ENCODE data around the gene HLA-DQB1.
"Not testable (repeated sequence)": the region's sequence is repeated elsewhere in the genome, so short reads cannot be mapped to it uniquely, and the experiment has no call there.

The HLA-DQB1 gene

DNA sequence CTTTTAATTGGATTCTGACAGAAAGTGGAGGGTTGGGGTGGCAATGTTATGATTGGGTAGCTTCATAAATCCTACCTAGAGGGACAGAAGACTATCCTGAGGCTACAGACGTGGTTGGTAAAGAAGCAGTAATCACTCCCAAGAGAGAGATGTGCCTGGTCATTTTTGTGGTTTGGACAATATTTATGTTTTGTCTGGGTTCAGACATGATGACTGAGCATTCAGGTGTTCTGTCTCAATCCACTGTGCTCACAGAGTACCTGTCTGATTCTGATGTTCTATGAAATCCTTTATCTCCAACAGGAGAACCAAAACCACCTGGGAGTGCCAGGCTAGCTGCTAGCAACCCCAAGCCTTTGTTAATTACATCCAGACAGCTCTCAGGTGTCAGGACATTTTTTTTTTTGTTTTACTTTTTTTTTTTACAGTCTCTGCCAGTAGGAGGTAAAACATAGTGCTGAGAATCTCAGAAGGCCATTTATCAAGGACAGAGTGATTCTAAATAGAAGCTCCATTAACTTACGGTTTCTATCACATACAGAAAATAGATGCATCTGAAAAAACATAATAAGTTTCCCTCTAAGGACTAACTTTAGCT lies 30.8 kb downstream of the HLA-DQB1 start:
- Mint-ChIP-seq H3K36me3 (ENCODE audit: insufficient read depth) (peaks cover 14% of the 10 kb centered on the region), H3K4me1 (ENCODE audit: low read depth in 2 of 2) (peaks cover 7 to 21% of the 10 kb centered on the region in 2 donors), H3K4me3 (no peak overlapping the region), H3K27me3 (peaks cover 0 to 26% of the 10 kb centered on the region in 2 donors), H3K9me3 (no peaks in the 10 kb centered on the region), H3K27ac (no peak overlapping the region)
- DNase-seq, result no peak
- ATAC-seq (replicated peaks), result no peak

GRCh38 chr6:32629793-32630192 lies 36.7 kb downstream of the HLA-DQB1 start:
- H3K4me3 Mint-ChIP-seq, H3K27me3 Mint-ChIP-seq: not testable (repeated sequence)

GRCh38 chr6:32627831-32628230 lies 38.6 kb downstream of the HLA-DQB1 start:
- H3K36me3 Mint-ChIP-seq (ENCODE audit: insufficient read depth), result peaks cover 6% of the 10 kb centered on the region
- ATAC-seq (replicated peaks) (no peak), DNase-seq (peak in 2 of 3 experiments; percentile 42 to 69)
- H3K27me3 Mint-ChIP-seq, result no peaks in the 10 kb centered on the region
- H3K9me3 Mint-ChIP-seq, result no peaks in the 10 kb centered on the region
- peak overlapping the region; percentile 64 to 89 for H3K27ac Mint-ChIP-seq
- peaks cover 18 to 28% of the 10 kb centered on the region in 2 donors for H3K4me1 Mint-ChIP-seq (ENCODE audit: low read depth in 2 of 2)
- H3K4me3 Mint-ChIP-seq, result peak overlapping the region; percentile 17 to 53

More at GRCh38 chr6:32629793-32630192, 36.7 kb downstream of the HLA-DQB1 start:
- DNase-seq; H3K27ac Mint-ChIP-seq; H3K36me3 Mint-ChIP-seq (ENCODE audit: insufficient read depth); H3K9me3 Mint-ChIP-seq; ATAC-seq (replicated peaks): not testable (repeated sequence)
- peaks cover 11 to 12% of the 10 kb centered on the region in 2 donors for H3K4me1 Mint-ChIP-seq (ENCODE audit: low read depth in 2 of 2)

DNA sequence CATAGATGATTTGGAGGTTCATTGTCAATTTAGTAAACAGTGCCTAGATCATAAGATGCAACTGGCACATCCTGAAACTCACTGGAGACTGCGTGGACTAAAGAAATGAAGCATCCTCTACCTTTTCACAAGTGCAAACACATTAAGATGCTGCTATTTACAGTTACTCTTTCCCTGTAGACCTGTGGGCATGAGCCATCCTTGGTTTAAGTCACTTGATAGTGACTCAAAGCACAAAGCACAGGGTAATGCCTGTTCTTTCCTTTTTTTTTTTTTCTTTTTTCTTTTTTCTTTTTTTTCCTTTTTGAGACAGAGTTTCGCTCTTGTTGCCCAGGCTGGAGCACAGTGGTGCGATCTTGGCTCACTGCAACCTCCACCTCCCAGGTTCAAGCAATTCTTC lies 39.2 kb downstream of the HLA-DQB1 start:
- Mint-ChIP-seq H3K4me1 (ENCODE audit: low read depth in 2 of 2) (peaks cover 24 to 34% of the 10 kb centered on the region in 2 donors), H3K9me3 (no peaks in the 10 kb centered on the region), H3K27ac (peak overlapping the region; percentile 64 to 89), H3K4me3 (peak overlapping the region in 1 of 2 donors; percentile 17), H3K27me3 (no peaks in the 10 kb centered on the region), H3K36me3 (ENCODE audit: insufficient read depth) (peaks cover 10% of the 10 kb centered on the region)
- DNase-seq, result no peak
- no peak for ATAC-seq (replicated peaks)

GRCh38 chr6:32625137-32625536 lies 41.3 kb downstream of the HLA-DQB1 start:
- no peaks in the 10 kb centered on the region for H3K27me3 Mint-ChIP-seq
- H3K27ac Mint-ChIP-seq, result peak overlapping the region; percentile 42 to 74
- H3K4me3 Mint-ChIP-seq, result peak overlapping the region in 1 of 2 donors; percentile 2
- H3K9me3 Mint-ChIP-seq, result no peaks in the 10 kb centered on the region
- H3K36me3 Mint-ChIP-seq (ENCODE audit: insufficient read depth), result peaks cover 10% of the 10 kb centered on the region
- H3K4me1 Mint-ChIP-seq (ENCODE audit: low read depth in 2 of 2), result peaks cover 29 to 47% of the 10 kb centered on the region in 2 donors
- ATAC-seq (replicated peaks), result no peak
- DNase-seq, result no peak

DNA sequence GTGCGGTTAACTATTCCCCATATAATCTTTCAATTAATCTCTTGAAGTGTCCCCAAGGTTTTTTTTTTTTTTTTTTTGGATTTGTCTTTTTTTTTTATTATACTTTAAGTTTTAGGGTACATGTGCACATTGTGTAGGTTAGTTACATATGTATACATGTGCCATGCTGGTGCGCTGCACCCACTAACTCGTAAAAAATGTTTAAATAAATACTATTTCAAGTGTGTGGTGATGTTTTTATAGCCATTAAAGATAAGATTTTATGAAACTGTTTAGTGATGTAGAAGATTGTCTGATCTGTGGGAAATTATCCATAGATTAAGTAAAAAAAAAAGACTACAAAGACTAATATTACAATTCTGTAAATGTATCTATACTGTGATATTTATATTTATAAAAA lies 41.9 kb downstream of the HLA-DQB1 start:
- Mint-ChIP-seq H3K27ac (peak overlapping the region; percentile 97 to 98), H3K4me1 (ENCODE audit: low read depth in 2 of 2) (peaks cover 29 to 47% of the 10 kb centered on the region in 2 donors)

DNA sequence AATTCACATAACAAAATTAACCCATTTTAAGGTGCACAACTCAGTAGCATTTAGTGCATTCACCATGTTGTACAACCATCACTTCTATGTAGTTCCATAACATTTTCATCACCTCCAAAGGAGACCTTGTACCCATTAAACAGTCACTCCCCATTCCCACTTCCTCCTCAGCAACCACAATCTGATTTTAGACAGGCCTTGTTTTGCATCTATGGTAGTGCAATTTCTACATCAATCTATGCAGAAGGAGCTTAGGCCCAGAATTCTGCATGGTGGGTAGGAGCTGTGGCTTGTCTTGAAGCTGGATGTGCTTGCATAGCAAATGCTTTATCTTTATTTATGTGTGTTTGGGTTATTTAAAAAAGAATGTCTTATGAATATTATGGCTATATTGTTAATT lies 42.8 kb downstream of the HLA-DQB1 start:
- H3K4me1 Mint-ChIP-seq (ENCODE audit: low read depth in 2 of 2), result peaks cover 29 to 47% of the 10 kb centered on the region in 2 donors
- peak overlapping the region; percentile 97 to 98 for H3K27ac Mint-ChIP-seq
- DNase-seq (no peak), ATAC-seq (replicated peaks) (no peak)
- peaks cover 10% of the 10 kb centered on the region for H3K36me3 Mint-ChIP-seq (ENCODE audit: insufficient read depth)
- H3K27me3 Mint-ChIP-seq, result no peaks in the 10 kb centered on the region
- no peaks in the 10 kb centered on the region for H3K9me3 Mint-ChIP-seq
- H3K4me3 Mint-ChIP-seq, result peak overlapping the region in 1 of 2 donors; percentile 67

More for the DNA sequence above, 41.9 kb downstream of the HLA-DQB1 start:
- no peak for DNase-seq
- ATAC-seq (replicated peaks), result no peak
- peak overlapping the region in 1 of 2 donors; percentile 67 for H3K4me3 Mint-ChIP-seq
- no peaks in the 10 kb centered on the region for H3K9me3 Mint-ChIP-seq
- H3K27me3 Mint-ChIP-seq, result no peaks in the 10 kb centered on the region
- H3K36me3 Mint-ChIP-seq (ENCODE audit: insufficient read depth), result peaks cover 10% of the 10 kb centered on the region

DNA sequence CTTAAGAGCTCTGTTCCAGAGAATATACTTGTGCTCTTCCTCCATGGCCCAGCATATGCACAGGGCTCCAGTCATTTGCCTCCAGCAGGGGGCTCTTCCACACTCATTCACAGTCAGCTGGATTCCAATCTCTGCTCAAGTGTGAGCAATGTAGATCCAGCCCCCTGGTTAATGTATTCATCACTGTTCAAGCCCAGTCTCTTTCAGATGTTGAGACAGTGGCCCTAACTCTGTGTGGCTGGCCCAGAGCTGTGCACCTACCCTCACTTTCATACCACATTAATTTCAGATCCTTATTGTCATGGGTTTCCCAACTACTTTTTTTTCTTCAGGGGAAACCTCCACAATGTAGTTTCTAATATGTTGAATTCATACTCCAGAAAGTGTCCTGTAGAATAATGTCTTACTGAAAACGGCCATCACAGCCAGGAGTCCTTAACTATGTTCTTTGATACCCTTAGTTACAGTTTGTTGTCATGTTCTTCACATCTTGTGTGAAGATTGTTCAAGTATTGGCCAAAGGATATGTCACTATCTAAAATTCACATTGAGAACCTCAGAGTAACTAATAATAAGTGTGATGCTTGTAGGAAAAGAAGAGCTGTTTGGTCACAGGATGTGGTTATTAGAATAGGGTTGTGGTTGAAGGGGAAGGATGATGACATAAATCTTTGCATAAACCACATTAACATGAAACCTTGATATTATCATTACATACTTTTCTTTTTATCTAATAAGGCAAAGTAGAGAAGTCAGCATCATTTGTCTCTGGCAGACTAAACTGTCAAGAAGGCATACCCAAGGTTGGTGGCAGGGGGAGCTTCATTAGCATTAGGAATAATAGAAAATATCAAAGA lies 43.7 kb downstream of the HLA-DQB1 start:
- Mint-ChIP-seq H3K36me3 (ENCODE audit: insufficient read depth) (peaks cover 10% of the 10 kb centered on the region), H3K27ac (peak overlapping the region; percentile 97 to 98), H3K9me3 (no peaks in the 10 kb centered on the region), H3K4me3 (peak overlapping the region; percentile 61 to 67), H3K4me1 (ENCODE audit: low read depth in 2 of 2) (peaks cover 28 to 43% of the 10 kb centered on the region in 2 donors), H3K27me3 (no peaks in the 10 kb centered on the region)
- ATAC-seq (replicated peaks) (peak; percentile 87), DNase-seq (peak; percentile 49 to 68 (median 54))

DNA sequence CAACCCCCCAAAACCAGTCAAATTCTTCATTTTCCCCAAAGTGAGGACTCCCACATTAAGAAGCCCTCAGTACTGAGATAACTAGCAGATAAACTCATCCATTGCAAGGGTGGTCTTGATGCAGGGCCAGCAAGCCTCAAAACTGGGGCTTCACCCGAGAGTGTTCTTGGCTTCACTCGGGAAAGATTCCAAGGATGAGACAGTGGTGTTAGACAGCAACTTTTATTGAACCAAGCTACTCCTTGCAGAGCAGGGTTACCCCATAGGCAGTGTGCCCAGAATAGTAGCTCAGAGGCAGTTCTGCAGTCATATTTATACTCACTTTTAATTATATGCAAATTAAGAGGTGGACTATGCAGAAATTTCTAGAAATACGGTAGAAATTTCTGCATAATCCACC lies 45.1 kb downstream of the HLA-DQB1 start:
- Mint-ChIP-seq H3K4me3 (no peak overlapping the region), H3K36me3 (ENCODE audit: insufficient read depth) (peaks cover 7% of the 10 kb centered on the region), H3K9me3 (no peaks in the 10 kb centered on the region), H3K27ac (peak overlapping the region in 1 of 2 donors; percentile 97), H3K4me1 (ENCODE audit: low read depth in 2 of 2) (peaks cover 23 to 42% of the 10 kb centered on the region in 2 donors), H3K27me3 (no peaks in the 10 kb centered on the region)
- no peak for ATAC-seq (replicated peaks)
- no peak for DNase-seq

DNA sequence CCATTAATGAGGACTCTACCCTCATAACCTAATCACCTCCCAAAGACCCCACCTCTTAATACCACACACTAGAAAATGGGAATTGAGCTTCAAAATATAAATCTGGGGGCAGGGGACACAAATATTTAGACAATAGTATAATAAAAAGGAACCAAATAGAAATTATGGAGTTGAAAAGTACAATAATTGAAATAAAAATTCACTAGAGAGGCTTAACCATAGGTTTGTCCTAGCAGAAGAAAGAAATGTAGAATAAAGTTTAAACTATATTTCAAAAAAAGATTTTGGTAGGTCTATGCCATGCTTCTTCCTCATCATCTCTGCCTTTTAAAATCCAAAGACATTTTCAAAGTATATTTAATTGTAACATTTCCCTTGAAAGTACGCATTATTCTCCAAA lies 48.7 kb downstream of the HLA-DQB1 start:
- Mint-ChIP-seq H3K9me3 (no peaks in the 10 kb centered on the region), H3K4me3 (no peak overlapping the region), H3K27me3 (no peaks in the 10 kb centered on the region), H3K36me3 (ENCODE audit: insufficient read depth) (peaks cover 3% of the 10 kb centered on the region), H3K27ac (no peak overlapping the region), H3K4me1 (ENCODE audit: low read depth in 2 of 2) (peaks cover 12 to 21% of the 10 kb centered on the region in 2 donors)
- ATAC-seq (replicated peaks) (no peak), DNase-seq (no peak)

DNA sequence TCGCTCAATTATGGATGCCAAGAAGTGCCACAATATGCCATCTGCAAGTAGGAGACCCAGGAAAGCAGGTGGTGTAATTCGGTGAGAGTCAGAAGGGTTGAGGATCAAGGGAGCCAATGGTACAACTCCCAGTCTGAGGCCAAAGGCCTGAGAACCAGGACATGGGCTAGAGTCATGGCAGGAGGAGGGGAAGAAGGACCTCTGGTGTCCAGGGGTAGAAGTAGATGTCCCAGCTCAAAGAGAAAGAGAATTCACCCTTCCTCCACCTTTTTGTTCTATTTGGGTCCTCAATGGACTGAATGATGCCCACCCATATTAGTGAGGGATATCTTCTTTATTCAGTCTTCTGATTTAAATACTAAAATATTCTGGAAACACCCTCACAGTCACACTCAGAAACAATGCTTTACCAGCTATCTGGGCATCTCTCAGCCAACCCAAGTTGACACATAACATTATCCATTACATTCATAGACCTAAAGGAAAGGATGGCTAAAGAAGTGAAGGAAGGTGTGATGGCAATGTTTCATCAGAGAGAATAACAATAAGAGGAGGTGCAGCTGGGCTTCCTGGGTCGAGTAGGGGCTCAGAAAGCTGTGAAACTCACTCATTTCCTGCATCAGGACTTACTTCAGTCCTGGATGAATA lies 50.4 kb downstream of the HLA-DQB1 start:
- Mint-ChIP-seq H3K27ac (no peak overlapping the region), H3K4me1 (ENCODE audit: low read depth in 2 of 2) (peaks cover 3 to 6% of the 10 kb centered on the region in 2 donors), H3K27me3 (no peaks in the 10 kb centered on the region), H3K36me3 (ENCODE audit: insufficient read depth) (peaks cover 2% of the 10 kb centered on the region), H3K4me3 (no peak overlapping the region), H3K9me3 (no peaks in the 10 kb centered on the region)
- no peak for ATAC-seq (replicated peaks)
- DNase-seq, result no peak

DNA sequence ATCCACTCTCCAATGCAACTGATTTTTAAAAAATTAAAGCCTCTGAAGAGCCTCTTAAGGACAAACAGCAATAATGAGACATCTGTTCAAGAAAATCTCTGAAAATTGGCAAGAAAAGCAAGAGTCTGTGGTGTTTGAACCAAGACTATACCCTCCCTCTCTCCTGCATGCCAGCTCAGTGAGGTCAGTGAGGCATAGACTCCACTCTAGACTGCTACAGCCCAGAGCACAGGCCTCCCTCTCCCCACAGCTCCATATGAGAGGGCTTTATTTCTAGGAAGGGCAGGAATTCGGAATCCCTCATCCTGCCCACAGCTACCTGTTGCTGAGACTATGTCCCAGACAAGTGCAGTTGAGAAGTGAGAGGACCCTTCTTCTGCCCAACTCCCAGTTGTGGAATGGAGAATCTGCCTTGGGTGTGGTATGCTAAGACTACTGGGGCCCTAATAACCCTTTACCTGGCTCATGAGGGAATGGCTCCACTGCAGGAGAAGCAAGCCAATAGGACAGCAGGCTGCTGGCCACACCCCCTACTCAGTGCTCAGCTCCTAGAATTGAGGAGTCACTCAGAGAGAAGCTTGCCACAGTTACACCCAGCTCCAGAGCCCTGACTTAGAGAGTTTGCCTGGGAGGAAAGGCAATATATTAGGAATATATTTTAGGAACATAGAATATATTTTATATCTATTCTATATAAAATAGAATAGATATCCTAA lies 51.9 kb downstream of the HLA-DQB1 start:
- Mint-ChIP-seq H3K4me3 (no peak overlapping the region), H3K36me3 (ENCODE audit: insufficient read depth) (peaks cover 2% of the 10 kb centered on the region), H3K9me3 (no peaks in the 10 kb centered on the region), H3K27ac (no peak overlapping the region), H3K27me3 (no peaks in the 10 kb centered on the region), H3K4me1 (ENCODE audit: low read depth in 2 of 2) (peaks cover 3% of the 10 kb centered on the region in 2 donors)
- DNase-seq (no peak), ATAC-seq (replicated peaks) (no peak)

- no peaks in the 10 kb centered on the region for H3K9me3 Mint-ChIP-seq
- no peaks in the 10 kb centered on the region for H3K27me3 Mint-ChIP-seq
- ATAC-seq (replicated peaks), result no peak
- peaks cover 3% of the 10 kb centered on the region in 2 donors for H3K4me1 Mint-ChIP-seq (ENCODE audit: low read depth in 2 of 2)
- no peak for DNase-seq
- no peak overlapping the region for H3K27ac Mint-ChIP-seq
- peaks cover 2% of the 10 kb centered on the region for H3K36me3 Mint-ChIP-seq (ENCODE audit: insufficient read depth)
- H3K4me3 Mint-ChIP-seq, result no peak overlapping the region
Observed at GRCh38 chr6:32613475-32613874, 53.0 kb downstream of the HLA-DQB1 start.

All from effector memory CD8-positive, alpha-beta T cell (primary cell).